ENCODE measurements around the gene CDH10.

Gene CDH10

DNA sequence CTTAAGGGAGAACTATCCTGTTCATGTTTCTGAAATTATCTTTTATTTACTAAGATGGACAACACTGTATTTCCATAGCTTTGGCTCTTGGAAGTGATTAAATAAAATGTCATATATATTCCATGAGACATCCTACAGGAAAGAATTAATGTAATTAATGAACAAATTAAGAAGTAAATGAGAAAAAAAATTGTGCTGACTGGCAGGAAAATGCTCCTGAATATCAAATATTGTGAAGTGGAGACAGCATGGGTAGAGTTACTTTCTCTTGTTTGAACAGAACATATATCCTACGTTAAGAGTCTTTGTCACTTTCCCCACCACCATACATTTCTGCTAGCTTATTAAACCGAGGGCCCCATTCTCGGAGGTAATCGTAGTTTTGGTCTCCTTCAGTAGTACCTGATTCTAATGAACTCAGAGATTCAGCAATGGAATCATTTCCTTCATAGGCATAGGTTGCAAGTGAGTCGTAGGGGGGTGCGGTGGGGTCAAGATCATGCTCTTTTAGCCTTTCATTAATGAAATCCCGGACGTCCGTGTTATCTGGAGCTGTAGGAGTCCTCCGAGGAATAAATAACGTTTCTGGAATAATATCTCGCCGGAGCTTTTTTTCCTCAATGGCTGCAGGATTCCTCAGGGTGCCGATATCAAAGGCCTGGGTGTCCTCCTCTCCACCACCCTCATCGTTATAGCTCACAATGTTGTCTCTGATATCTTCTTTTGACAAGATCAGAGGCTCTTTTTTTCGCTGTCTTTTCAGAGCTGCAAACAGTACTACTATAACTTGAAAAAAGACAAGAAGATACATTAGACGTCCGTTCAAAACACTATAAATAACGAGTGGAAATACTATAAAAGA is 157.2 kb downstream of the CDH10 start:
- no peak for DNase-seq (ENCODE audit: low read depth in 2 of 2, low spot score in 1 of 2)

DNA sequence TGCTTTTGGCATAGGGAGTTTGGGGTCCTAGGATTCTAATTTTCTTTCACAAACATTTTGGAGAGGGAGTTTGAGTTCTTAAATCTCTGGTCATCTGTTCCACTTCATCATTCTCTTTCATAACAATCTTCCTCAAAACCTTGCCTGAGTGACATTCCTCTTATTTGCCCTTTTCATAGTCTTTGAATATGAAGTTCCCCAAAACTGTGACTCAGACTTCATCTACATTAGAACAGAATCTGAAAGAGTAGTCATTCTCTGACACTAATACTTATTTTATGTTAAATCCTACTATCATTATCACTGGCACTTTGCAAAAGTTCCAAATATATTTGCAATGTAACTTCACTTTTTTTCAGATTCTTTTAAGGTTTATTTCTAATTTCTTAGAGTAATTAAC is 163.8 kb downstream of the CDH10 start:
- no peak for DNase-seq (ENCODE audit: low read depth in 2 of 2, low spot score in 1 of 2)

DNA sequence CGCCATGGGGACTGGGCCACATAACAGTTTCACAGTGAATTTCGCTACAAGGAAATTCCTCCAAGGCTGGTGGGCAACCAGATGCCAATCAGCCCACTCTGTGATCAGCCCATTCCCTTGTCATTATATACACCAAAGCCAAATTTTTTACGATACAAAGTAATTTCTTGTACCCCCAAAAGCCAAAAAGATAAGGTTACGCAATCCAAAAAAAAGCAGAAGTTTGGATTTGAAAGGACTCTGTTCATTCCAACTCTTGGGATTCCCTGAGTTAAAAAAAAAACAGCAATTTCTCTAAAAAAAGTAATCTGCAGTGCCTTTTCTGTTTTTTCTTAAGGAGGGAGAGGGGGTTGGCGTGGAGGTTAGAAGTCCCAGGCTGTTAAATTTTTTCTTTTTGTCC is 166.8 kb downstream of the CDH10 start:
- DNase-seq (ENCODE audit: low read depth in 2 of 2, low spot score in 1 of 2), result no peak

DNA sequence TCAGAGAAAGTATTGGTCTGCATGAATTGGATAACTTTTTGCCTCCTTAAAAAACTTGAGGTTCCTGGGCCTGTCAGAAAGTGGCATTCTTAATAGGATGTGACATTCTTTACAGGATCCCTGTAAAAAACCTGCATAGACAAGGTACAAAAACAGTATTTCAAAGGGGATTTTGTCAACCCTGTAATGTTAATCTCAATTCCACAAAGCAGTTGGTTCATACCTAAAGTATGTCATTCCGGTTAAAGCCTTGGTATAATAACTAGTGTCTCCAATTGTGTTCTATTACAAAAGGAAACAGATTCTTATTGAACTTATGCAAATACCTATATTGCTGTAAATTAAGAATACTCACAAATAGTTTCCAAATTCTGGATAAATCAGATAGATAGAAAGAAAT is 169.7 kb downstream of the CDH10 start:
- DNase-seq (ENCODE audit: low read depth in 2 of 2, low spot score in 1 of 2), result no peak

DNA sequence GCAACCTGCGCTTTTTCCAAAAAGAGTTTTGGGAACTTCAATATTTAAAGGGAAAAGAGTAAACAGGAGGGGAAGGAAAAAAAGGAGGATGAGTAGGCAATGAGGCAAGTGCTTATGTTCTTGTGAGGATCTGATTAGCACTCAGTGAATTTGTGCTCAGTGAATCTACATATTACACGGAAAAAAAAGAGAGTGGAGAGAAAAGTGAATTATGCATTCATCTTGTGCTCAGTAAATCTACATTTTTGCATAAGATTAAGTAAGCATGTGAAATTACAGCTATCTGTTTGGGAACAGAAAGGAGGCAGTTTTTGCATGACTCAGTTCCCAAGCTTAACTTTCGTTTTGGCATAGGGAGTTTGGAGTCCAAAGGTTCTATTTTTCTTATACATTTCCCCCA is 170.1 kb downstream of the CDH10 start:
- DNase-seq (ENCODE audit: low read depth in 2 of 2, low spot score in 1 of 2), result no peak

DNA sequence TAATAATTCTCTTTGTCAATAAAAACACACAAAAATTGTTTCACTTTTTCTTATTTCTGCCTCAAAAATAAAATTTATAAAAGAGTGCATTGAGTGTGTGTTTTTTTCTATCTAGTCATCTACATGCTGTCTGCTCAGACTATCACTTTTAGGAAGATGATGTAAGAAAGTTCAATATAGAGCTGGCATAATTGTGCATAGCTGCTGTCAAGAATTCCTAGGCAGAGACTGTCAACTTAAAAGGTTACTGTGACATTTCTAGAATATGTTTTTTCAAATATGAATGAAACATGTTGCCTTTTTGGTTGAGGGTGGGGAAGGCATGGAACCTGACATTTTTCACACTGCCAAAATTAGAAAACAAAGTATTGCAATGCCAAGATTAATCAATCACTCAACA is 172.3 kb downstream of the CDH10 start:
- no peak for DNase-seq (ENCODE audit: low read depth in 2 of 2, low spot score in 1 of 2)

DNA sequence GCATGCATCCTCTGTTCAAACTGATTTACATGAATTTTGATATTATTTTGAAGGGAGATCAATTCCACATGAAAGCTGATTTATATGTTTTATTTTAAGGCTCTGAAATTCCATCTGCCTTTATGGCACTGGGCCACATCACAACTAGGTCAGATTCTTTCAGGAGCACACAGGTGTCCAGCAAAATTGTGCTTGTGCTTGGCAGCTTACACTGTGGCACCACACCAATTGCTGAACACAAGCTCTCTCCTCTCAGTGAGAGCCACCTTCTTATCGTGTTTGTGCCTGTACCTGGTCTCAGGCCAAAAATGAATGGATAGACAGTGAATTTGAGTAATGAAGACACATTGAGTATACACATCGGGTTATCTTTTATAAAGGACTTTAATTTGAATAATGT is 200.4 kb downstream of the CDH10 start:
- no peak for DNase-seq (ENCODE audit: low read depth in 2 of 2, low spot score in 1 of 2)

DNA sequence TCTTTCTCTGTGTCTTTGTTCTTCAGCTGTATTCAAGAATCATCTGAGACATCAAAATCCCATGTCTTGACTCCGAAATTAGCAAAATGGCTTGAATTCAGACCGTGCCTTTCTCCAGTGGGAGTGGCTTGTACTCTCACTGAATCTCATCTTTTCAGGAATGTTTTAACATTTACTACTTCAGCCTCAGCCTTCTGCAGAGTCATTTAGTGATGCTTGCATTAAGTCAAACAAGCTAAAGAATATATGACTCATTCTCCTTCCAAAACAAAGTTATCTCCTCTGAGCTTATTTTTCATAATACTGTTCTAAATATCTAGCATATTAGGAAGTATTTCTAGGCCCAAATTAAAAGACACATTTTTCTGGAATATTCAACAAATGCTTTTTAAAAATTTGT is 205.3 kb downstream of the CDH10 start:
- no peak for DNase-seq (ENCODE audit: low read depth in 2 of 2, low spot score in 1 of 2)

Measured in stimulated activated CD8-positive, alpha-beta memory T cell treated with anti-CD3 and anti-CD28 coated beads, Interleukin-4, amount 100 ng/mL, for 1 hour (primary cell).